Breast epithelium (tissue), 3 donors: ENCODE measurements around the gene SHB.

Experiments used
- POLR2AphosphoS5 ChIP-seq, 3 donors: sonication (generic); formaldehyde crosslinking; IDR thresholded peaks; one replicate each; pipeline ENCODE4 v1.6.1; 2017; ENCODE audit warnings: antibody characterized with exemption in 3 of 3
- TF ChIP-seq, protein P1 (sequence below), 3 donors: fragments of 450-650 bp; IDR thresholded peaks; one replicate each; pipeline ENCODE4 v1.5.1; 2016 to 2017; ENCODE audit warnings: antibody characterized with exemption in 3 of 3, mild to moderate bottlenecking in 3 of 3, moderate library complexity in 3 of 3

- TF ChIP-seq, protein P1, sequence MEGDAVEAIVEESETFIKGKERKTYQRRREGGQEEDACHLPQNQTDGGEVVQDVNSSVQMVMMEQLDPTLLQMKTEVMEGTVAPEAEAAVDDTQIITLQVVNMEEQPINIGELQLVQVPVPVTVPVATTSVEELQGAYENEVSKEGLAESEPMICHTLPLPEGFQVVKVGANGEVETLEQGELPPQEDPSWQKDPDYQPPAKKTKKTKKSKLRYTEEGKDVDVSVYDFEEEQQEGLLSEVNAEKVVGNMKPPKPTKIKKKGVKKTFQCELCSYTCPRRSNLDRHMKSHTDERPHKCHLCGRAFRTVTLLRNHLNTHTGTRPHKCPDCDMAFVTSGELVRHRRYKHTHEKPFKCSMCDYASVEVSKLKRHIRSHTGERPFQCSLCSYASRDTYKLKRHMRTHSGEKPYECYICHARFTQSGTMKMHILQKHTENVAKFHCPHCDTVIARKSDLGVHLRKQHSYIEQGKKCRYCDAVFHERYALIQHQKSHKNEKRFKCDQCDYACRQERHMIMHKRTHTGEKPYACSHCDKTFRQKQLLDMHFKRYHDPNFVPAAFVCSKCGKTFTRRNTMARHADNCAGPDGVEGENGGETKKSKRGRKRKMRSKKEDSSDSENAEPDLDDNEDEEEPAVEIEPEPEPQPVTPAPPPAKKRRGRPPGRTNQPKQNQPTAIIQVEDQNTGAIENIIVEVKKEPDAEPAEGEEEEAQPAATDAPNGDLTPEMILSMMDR (IDR thresholded peaks at IDR 0.05), result no peak
- no peak for TF ChIP-seq POLR2AphosphoS5 (IDR thresholded peaks at IDR 0.05)
Measured at GRCh38 chr9:38010918-38011704, 57.9 kb downstream of the SHB start.
